Epithelial cell of proximal tubule (primary cell): ENCODE measurements around the gene GIT2. TPM values are rescaled to one million over a fixed set of nuclear protein-coding genes. Genes with fewer than 3 reads are reported as not detected.

Source experiments
- DNase-seq: peaks from one replicate; pipeline ENCODE4 v3.0.0-alpha.2; 2011; ENCODE audit warnings: low read depth
- H3K4me3 ChIP-seq: 2 replicates; pipeline ENCODE4 v1.5.1; 2011; ENCODE audit warnings: low read depth, mild to moderate bottlenecking, low read length
- total RNA-seq: library from RNA; depleted of rRNA; stranded (reverse); fragments of >200 nt; gene quantifications from 2 replicates; pipeline ENCODE4 v1.2.3, GENCODE V29; 2015
- TF ChIP-seq, protein P1 (sequence below): conservative IDR thresholded peaks from 2 replicates; pipeline ENCODE4 v1.5.1; 2012; ENCODE audit warnings: low read depth, mild to moderate bottlenecking, low read length

Gene GIT2
- total RNA-seq, 1 donor from 2014 or later = 20.1 TPM

DNA sequence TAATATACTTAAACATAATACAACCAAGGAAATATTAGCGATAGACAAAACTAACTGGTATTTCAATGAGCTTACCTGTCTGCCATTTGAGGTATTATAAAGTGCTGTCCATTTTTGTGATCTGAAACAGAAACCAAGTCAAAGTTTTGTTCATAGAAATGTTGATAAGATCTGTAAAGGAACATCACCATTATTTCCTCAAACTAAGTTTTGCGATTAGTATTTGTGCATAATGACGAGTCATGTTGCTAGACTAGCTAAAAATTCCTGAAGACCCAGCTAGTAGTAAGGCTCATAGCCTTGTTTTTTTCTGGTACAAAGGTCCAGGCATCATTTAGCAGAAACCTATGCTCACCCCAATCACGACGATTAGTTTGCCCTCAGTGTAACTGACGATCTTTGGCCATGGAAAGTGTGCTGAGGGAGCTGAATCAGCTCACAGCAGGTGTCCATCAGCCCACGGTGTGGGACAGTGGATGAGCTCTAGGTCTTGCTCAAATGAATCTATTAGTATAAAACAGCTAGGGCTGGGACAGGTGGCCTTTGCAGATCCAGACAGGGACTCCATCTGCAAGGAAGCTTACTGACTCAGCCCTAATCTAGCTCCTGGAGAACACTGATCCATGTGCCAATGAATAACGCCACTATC is 28.7 kb downstream of the GIT2 start:
- no peak overlapping the region for H3K4me3 ChIP-seq
- TF ChIP-seq, protein P1, sequence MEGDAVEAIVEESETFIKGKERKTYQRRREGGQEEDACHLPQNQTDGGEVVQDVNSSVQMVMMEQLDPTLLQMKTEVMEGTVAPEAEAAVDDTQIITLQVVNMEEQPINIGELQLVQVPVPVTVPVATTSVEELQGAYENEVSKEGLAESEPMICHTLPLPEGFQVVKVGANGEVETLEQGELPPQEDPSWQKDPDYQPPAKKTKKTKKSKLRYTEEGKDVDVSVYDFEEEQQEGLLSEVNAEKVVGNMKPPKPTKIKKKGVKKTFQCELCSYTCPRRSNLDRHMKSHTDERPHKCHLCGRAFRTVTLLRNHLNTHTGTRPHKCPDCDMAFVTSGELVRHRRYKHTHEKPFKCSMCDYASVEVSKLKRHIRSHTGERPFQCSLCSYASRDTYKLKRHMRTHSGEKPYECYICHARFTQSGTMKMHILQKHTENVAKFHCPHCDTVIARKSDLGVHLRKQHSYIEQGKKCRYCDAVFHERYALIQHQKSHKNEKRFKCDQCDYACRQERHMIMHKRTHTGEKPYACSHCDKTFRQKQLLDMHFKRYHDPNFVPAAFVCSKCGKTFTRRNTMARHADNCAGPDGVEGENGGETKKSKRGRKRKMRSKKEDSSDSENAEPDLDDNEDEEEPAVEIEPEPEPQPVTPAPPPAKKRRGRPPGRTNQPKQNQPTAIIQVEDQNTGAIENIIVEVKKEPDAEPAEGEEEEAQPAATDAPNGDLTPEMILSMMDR = no peak
- DNase-seq = no peak

GRCh38 chr12:109966546-109966945 is 29.6 kb downstream of the GIT2 start:
- H3K4me3 ChIP-seq = no peak overlapping the region
- no peak for DNase-seq
- TF ChIP-seq, protein P1 = no peak

GRCh38 chr12:109963743-109964429 is 32.3 kb downstream of the GIT2 start:
- no peak overlapping the region for H3K4me3 ChIP-seq
- TF ChIP-seq, protein P1 = no peak
- no peak for DNase-seq

GRCh38 chr12:109963330-109963729 is 32.8 kb downstream of the GIT2 start:
- TF ChIP-seq, protein P1 = no peak
- H3K4me3 ChIP-seq = no peak overlapping the region
- no peak for DNase-seq

GRCh38 chr12:109962398-109962797 is 33.8 kb downstream of the GIT2 start:
- TF ChIP-seq, protein P1 = no peak
- no peak for DNase-seq

DNA sequence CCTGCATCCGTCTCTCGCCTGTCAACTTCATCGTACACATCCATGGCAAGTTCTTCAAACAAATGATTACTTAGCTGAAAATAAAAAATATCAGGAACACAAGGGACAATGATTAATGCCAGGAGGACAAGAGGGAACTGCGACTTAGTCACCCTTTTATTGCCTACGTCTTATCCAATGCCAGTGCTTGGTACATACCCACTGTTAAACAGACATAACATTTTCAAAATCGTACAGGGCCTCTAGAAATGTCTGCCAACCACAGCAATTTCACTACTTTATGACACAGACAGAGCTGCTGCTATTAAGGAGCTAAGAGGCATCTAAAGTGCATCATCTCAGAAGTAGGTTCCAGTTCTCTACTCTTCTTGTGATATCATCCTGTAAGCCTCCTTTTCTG is 34.6 kb downstream of the GIT2 start:
- no peak for DNase-seq
- TF ChIP-seq, protein P1 = no peak
- no peak overlapping the region for H3K4me3 ChIP-seq

More at GRCh38 chr12:109962398-109962797, 33.8 kb downstream of the GIT2 start:
- no peak overlapping the region for H3K4me3 ChIP-seq
